Measurements from ENCODE around the gene SLC35F1.

Gene SLC35F1

DNA sequence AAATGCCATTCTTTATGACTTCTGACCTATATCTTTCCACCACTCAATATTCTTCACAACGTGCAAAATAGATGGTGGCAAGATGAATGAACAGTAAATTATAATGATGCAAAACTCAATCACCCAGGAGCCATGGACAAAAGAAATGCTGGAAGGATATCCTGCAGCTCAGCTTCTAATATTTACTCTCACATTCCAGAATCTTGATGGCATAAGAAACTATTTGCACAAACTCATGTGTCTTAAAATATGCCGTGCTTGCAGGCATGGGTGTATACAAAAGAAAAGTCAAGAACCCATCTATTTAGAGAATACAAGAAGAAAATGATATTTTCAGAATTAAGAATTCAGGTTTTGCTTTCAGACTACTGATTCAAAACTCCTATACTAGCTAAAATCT lies 217.8 kb downstream of the SLC35F1 start:
- no peak for TF ChIP-seq EP300 (IDR thresholded peaks at IDR 0.05; ENCODE audit: borderline replicate concordance)
- TF ChIP-seq, protein P1, sequence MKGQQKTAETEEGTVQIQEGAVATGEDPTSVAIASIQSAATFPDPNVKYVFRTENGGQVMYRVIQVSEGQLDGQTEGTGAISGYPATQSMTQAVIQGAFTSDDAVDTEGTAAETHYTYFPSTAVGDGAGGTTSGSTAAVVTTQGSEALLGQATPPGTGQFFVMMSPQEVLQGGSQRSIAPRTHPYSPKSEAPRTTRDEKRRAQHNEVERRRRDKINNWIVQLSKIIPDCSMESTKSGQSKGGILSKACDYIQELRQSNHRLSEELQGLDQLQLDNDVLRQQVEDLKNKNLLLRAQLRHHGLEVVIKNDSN (IDR thresholded peaks at IDR 0.05), result no peak
- TF ChIP-seq, protein P2, sequence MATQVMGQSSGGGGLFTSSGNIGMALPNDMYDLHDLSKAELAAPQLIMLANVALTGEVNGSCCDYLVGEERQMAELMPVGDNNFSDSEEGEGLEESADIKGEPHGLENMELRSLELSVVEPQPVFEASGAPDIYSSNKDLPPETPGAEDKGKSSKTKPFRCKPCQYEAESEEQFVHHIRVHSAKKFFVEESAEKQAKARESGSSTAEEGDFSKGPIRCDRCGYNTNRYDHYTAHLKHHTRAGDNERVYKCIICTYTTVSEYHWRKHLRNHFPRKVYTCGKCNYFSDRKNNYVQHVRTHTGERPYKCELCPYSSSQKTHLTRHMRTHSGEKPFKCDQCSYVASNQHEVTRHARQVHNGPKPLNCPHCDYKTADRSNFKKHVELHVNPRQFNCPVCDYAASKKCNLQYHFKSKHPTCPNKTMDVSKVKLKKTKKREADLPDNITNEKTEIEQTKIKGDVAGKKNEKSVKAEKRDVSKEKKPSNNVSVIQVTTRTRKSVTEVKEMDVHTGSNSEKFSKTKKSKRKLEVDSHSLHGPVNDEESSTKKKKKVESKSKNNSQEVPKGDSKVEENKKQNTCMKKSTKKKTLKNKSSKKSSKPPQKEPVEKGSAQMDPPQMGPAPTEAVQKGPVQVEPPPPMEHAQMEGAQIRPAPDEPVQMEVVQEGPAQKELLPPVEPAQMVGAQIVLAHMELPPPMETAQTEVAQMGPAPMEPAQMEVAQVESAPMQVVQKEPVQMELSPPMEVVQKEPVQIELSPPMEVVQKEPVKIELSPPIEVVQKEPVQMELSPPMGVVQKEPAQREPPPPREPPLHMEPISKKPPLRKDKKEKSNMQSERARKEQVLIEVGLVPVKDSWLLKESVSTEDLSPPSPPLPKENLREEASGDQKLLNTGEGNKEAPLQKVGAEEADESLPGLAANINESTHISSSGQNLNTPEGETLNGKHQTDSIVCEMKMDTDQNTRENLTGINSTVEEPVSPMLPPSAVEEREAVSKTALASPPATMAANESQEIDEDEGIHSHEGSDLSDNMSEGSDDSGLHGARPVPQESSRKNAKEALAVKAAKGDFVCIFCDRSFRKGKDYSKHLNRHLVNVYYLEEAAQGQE (IDR thresholded peaks at IDR 0.05; ENCODE audit: low read depth), result no peak
- no peak for TF ChIP-seq TCF12 (IDR thresholded peaks at IDR 0.05; ENCODE audit: low read depth)
- no peak for TF ChIP-seq YY1 (IDR thresholded peaks at IDR 0.05; ENCODE audit: low read depth)
- no peak for TF ChIP-seq TEAD4 (IDR thresholded peaks at IDR 0.05)

DNA sequence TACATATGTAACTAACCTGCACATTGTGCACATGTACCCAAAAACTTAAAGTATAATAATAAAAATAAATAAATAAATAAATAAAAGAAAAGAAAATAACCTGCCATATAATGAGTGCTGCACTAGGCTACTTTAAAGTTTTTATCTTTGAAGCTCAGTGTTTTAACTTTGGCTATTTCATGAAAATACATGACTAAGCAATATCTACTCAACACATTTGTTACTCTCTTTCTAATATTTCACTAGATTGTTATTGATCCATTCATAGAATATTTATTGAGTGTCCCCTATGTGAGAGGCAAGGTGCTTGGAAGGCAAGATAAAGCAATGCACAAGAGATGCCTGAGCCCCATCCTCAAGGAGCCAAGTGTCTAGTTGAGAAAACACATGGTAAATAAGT lies 221.7 kb downstream of the SLC35F1 start:
- TF ChIP-seq CREB1 (IDR thresholded peaks at IDR 0.05; ENCODE audit: low read depth), result no peak
- no peak for TF ChIP-seq ZBTB7A (IDR thresholded peaks at IDR 0.05; ENCODE audit: low read depth)
- TF ChIP-seq NFIC (IDR thresholded peaks at IDR 0.05), result no peak
- TF ChIP-seq RAD21 (IDR thresholded peaks at IDR 0.05; ENCODE audit: low read depth), result no peak
- no peak for TF ChIP-seq TCF12 (IDR thresholded peaks at IDR 0.05; ENCODE audit: low read depth)
- TF ChIP-seq, protein P2 (IDR thresholded peaks at IDR 0.05; ENCODE audit: low read depth), result no peak
- TF ChIP-seq, protein P1 (IDR thresholded peaks at IDR 0.05), result no peak
- no peak for TF ChIP-seq EGR1 (IDR thresholded peaks at IDR 0.05)
- no peak for TF ChIP-seq YY1 (IDR thresholded peaks at IDR 0.05; ENCODE audit: low read depth)
- TF ChIP-seq EP300 (IDR thresholded peaks at IDR 0.05; ENCODE audit: borderline replicate concordance), result no peak
- no peak for TF ChIP-seq FOXM1 (IDR thresholded peaks at IDR 0.05; ENCODE audit: borderline replicate concordance, low read depth)
- TF ChIP-seq TAF1 (IDR thresholded peaks at IDR 0.05; ENCODE audit: low read depth), result no peak
- no peak for TF ChIP-seq TEAD4 (IDR thresholded peaks at IDR 0.05)
- no peak for TF ChIP-seq CEBPB (IDR thresholded peaks at IDR 0.05)

DNA sequence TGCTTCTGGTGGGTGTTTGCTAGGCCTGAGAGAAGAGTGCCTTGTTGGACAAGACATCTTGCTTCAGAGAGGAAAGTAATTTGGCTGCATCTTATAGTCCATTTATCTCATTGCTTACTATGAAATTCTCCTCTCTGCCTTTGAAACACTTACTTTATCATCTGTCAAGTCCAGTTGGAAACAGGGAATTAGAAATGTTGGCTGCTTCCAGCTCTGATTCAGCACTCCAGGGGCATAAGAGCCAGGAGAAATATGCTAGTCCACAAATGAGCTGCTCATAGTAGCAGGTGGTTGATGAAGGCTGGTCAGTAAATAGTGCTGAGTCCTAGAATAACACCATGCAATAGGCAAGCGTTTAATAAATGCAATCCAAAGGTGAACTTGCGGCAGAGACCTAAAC lies 227.1 kb downstream of the SLC35F1 start:
- TF ChIP-seq CREB1 (IDR thresholded peaks at IDR 0.05; ENCODE audit: low read depth) (no peak), CEBPB (IDR thresholded peaks at IDR 0.05) (no peak), EGR1 (IDR thresholded peaks at IDR 0.05) (no peak), ZBTB7A (IDR thresholded peaks at IDR 0.05; ENCODE audit: low read depth) (no peak), YY1 (IDR thresholded peaks at IDR 0.05; ENCODE audit: low read depth) (no peak), FOXM1 (IDR thresholded peaks at IDR 0.05; ENCODE audit: borderline replicate concordance, low read depth) (no peak), TEAD4 (IDR thresholded peaks at IDR 0.05) (no peak), RAD21 (IDR thresholded peaks at IDR 0.05; ENCODE audit: low read depth) (no peak), NFIC (IDR thresholded peaks at IDR 0.05) (no peak), EP300 (IDR thresholded peaks at IDR 0.05; ENCODE audit: borderline replicate concordance) (no peak), TCF12 (IDR thresholded peaks at IDR 0.05; ENCODE audit: low read depth) (no peak)
- TF ChIP-seq, protein P3, sequence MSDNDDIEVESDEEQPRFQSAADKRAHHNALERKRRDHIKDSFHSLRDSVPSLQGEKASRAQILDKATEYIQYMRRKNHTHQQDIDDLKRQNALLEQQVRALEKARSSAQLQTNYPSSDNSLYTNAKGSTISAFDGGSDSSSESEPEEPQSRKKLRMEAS (IDR thresholded peaks at IDR 0.05), result no peak
- TF ChIP-seq, protein P2 (IDR thresholded peaks at IDR 0.05; ENCODE audit: low read depth), result no peak
- TF ChIP-seq, protein P1 (IDR thresholded peaks at IDR 0.05), result no peak

DNA sequence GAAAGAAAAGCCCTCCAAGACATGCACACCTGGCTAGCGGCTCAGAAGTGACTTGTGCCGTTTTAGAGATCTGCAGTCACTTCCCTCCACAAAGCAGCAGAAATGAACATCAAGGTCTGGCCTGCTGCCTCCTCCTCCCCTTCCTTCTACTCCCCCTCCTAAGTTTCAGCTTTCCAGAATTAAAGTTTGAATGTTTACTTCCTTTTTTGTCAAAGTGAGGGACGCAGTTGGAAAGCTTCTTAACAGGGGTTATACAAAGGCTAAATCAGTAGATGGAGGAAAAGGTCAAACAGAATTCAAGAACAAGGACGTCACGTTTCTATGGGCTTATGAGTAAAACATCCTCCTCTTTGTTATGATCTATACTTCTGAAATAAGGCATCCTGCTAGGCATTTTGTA lies 227.7 kb downstream of the SLC35F1 start:
- TF ChIP-seq TAF1 (IDR thresholded peaks at IDR 0.05; ENCODE audit: low read depth) (no peak), ZBTB7A (IDR thresholded peaks at IDR 0.05; ENCODE audit: low read depth) (no peak), TEAD4 (IDR thresholded peaks at IDR 0.05) (no peak), FOXM1 (IDR thresholded peaks at IDR 0.05; ENCODE audit: borderline replicate concordance, low read depth) (no peak), NFIC (IDR thresholded peaks at IDR 0.05) (no peak), RAD21 (IDR thresholded peaks at IDR 0.05; ENCODE audit: low read depth) (no peak), CEBPB (IDR thresholded peaks at IDR 0.05) (no peak), TCF12 (IDR thresholded peaks at IDR 0.05; ENCODE audit: low read depth) (no peak)

Data from Ishikawa (cell line).